CD1c-positive myeloid dendritic cell (primary cell): Measurements from ENCODE around the gene KRT83.
"Not testable (repeated sequence)": the region's sequence is repeated elsewhere in the genome, so short reads cannot be mapped to it uniquely, and the experiment has no call there.

Experiments
- DNase-seq: peaks from one replicate; pipeline ENCODE4 v3.0.0-alpha.2; 2016; ENCODE audit errors: extremely low spot score

Gene KRT83

DNA sequence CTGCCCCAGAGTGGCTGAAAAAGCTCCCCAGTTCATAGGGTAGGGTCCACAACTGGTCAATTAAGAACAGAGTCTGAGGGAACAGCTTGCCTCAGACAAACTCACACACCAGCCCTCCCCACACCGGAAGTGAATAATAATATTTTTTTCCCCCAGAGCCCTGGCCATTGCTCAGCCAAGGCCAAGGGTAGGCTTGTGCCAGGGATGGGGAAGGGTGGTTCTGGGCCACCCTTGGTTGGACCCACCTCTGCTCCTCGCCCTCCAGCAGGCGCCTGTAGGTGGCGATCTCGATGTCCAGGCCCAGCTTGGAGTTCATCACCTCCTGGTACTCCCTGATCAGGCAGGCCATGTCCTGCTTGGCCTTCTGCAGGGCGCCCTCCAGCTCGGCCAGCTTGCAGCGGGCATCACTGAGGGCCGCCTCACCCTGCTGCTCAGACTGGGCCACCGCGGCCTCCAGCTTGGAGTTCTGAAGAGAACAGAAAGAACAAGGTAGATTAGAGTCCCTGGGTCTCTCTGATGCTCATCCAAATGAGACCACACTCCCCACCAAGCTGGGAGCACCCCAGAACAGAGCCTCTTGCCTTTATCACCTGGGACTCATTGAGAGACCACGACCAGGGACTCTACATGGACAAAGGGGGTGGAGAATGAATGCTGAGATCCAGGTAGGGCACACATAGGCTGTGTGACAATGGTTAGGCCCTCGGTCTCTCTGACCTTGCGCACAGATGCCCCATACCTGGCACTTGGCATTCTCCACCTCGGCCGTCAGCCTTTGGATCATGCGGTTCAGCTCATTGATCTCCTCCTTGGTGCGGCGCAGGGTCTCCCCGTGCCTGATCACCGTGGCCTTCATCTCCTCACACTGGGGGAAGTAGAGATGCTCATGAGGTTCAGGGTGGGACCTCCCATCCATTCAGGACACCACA is 34.1 kb downstream of the KRT83 start:
- not testable (repeated sequence) for DNase-seq

- no peak for DNase-seq
Measured at GRCh38 chr12:52285851-52286530, 35.2 kb downstream of the KRT83 start.

DNA sequence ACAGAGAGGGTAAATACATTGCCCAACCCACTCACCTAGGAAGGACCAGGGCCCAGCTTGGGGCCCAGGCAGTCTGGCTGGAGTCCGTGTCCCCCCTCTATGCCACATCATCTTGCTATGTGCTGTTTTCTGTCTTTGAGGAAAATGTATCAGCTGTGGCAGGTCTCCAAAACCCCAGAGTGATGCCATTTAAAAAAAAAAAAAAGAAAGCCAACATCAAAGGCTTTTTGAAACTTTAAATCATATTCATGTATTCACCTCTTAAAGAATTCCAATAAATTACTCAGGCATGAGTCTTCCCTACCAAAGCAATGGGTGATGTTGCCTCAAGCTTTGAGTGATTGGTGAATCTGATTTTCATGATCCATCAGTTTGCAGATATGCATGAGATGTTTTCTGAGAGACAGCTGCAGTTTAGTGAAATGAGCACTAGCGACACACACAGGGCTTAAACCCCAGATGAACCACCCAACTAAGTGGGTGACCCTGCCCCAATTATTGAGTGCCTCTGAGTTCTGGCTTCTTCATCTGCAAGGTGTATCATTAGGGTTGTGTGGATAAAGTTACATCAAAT is 35.9 kb downstream of the KRT83 start:
- no peak for DNase-seq

DNA sequence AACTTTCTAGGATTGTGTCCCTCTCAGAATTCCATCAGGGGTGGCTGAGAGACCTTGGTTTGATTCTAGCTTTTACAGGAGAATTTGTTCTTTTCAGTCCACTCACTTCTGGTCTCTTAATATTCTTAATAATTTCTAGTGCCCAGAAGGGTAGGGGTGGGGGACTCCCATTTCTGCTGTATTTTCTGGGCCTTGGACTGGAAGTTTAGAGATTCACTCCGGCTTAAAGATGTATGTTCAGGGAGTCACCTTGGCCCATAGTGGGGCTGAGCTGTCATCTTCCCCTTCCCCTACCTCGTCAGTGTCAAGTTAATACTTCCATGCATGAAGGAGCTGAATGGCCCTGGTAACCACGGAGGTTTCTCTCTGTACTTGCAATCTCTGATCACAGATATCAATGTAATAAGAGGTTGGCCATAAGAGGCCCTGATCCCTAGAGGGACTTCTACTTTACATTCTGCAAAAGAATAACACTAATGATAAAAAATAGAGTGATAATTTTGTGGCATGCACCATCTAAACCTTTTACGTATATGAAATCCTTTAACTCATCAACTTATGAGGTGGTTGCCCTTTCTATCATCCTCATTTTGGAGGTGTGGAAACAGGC is 36.5 kb downstream of the KRT83 start:
- no peak for DNase-seq

DNA sequence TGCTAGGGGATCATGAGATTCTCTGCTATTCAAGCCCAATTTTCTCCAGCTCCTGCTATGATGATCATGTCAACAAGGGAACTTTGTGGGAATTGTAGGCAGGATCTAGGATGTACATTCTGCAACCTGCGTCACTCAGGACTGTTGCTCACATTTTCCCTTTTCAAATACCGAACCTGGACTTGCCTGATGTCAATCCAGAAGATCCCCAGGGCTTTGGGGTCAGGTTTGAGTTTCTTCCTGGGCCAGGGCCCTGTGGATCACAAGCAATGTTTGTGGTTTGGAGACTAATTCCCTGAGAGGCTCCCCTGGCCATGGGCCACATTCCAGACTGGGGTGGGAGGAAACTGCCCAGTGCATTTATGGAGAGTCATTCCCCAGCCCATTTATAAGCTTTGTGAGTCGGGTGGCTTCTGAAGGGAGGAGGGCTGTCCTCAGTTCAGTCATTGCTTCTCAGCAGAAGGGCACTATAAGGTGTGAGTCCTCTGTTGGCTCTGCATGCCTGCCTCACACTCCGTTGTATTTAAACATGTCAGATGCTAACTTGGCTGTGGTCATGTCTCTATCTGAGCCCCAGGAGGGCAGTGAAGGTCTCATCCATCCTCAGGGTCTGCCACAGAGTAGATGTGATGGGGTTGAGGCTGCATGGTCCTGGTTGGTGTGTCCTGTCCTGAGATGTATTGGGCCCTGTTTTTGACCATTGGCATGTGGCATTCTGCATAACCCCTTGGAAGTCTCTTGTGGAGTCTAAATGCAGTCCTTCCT is 40.2 kb downstream of the KRT83 start:
- no peak for DNase-seq

- peak; percentile 66 for DNase-seq
Measured at GRCh38 chr12:52280319-52280795, 40.8 kb downstream of the KRT83 start.

GRCh38 chr12:52279422-52280318 is 41.5 kb downstream of the KRT83 start:
- no peak for DNase-seq

DNA sequence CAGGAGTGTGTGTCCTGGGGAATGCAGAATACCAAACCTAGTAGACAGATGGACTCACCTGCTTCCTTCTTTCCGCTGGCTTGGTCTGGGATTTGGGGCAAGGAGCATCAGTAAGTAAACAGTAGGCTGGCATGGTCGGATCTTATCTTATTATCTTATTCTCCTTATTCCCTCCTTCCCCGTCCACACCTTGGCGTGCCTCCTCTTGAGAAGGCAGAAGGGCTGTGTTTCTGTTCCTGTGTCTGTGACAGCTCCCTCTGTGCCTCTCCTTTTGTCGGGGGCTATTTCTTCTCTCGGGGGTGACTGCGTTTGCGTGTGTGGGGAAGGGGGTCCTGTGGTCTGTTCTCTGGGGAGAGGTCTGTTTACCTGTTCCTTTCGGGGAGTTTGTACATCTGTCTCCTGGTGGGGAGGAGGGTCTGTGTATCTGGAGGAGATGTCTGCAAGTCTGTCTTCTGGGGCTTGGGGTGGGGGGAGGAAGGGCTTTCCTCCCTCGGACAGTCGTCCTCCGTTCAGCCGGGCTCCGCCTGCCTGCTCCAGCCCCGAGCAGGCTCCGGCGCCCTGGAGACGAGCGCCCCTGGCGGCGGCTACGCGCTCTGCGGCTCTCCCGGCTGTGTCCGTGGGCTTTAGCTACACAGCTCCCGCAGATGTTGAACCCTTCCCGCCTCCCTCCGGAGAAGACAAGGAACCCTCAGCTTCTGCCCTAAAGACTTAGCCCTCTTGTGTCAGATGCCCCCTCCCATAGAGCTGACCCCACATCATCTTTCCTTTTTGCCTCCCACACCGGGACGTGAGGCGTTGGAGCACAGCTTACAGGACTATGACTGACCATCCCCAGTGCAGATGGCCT is 42.4 kb downstream of the KRT83 start:
- peak; percentile 81 for DNase-seq

DNA sequence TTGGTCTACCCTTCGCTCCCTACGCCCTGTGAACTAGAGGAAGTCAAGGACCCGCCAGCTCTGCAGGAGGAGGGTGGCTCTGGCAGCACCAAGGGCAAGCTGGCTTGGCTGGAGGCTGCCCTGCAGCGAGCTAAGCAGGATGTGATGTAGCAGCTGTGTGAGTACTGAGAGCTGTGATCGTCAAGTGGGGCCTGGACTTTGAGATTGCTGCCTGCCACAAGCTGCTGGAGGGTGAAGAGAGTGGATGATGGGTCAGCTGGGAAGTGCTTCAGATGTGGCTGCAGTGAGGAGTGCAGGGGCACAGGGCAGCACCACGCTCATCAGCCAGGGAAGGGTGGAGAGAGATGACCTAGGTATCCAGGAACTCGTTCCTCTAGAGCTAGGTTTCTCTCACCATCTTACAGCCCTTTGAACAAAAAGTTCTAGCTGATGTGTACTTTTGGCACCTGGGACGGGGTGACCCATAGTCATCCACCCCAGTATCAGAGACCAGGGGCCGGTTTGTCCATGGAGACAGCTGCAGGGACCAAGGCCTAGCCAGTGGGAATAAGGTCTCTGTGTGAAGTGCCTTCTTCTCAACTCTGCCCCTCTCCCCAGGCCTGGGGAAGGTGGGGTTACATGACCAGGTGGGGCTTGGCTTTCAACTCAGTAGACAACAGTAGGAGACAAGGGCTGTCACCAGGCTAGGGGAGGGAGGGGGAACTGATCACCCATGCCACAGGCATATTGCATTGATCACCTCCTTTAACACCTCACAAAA is 43.5 kb downstream of the KRT83 start:
- no peak for DNase-seq

DNA sequence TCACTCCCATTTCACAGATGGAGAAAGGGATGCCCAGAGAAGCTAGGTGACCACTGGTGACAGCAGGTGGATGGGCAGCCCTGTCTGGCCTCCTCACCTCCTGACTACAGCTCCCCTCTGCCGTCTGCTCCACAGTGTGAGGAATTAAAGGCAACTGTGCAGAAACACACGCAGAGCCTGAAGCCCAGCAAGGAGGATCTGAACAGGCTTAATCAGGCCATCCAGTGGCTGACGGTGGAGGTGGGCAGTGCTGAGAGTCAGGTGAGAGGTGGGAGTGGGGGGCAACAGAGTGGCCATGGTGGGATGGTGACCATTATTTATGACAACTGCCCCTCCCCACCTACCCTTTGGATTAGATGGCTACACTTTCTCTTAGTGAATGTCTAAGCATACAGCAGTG is 45.5 kb downstream of the KRT83 start:
- DNase-seq = no peak

- DNase-seq = no peak
Measured at GRCh38 chr12:52274521-52275120, 46.6 kb downstream of the KRT83 start, which contains the start of gene KRT86. KRT86 (plus strand) TSS chr12:52274645; CDS start chr12:52301917, 27,272 bp downstream.

DNA sequence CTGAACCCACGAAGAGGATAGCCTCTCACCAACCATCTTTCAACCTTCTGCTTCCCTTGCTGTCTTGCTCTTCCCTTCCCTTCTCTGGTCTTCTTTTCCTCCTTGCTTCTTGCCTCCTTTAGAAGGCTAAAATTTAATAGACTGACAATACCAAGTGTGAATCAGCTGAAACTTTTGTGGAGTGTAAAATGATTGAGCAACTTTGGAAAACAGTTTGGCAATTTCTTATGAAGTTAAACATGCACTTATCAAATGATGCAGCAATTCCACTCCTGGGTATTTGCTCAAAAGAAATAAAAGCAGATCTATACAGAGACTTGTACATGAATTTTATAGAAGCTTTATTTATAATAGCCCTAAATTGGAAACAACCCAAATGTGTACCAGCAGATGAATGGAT is 50.0 kb downstream of the KRT83 start:
- DNase-seq = no peak

DNA sequence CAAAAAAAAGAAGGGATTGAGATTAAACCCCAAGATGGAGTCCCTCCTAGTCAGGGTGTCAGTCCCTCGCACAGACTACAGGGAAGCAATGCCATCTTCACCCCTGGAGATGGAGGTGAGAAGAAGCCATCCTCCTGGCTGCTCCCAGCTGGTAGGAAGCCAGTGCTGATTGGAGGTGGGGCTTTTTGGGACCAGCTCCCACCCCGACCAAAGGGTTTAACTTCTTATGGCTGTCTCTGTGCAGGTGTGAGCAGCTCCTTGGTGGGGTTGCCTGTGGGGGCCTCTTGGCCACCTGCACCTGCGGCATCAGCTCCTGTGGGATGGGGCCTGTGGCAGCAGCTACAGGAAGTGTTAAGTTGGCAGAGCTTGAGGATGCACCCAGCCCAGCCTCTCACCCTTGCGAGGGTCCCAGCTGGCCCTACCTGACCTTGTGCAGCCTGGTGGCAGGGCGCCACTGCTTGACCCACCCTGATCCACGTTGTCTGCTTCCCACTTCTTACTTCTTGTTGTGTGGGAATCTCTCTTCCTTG is 50.6 kb downstream of the KRT83 start:
- DNase-seq = no peak

- no peak for DNase-seq
Measured at GRCh38 chr12:52268212-52268611, 53.0 kb downstream of the KRT83 start.

GRCh38 chr12:52267699-52268098 is 53.5 kb downstream of the KRT83 start:
- DNase-seq = no peak

DNA sequence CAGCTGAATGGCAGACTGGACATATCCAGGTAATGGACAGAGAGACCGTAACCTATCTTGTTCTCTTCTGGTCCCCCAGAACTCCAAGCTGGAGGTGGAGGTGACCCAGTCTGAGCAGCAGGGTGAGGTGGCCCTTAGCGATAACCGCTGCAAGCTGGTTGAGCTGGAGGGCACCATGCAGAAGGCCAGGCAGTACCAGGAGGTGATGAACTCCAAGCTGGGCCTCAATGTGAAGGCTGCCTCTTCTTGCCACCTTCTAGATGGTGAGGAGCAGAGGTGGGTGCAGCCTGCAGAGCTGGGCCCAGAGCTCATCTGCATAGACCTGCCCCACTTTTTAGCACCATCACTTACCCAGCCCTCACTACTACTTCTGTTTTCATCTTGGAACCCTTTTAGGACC is 53.9 kb downstream of the KRT83 start:
- no peak for DNase-seq

DNA sequence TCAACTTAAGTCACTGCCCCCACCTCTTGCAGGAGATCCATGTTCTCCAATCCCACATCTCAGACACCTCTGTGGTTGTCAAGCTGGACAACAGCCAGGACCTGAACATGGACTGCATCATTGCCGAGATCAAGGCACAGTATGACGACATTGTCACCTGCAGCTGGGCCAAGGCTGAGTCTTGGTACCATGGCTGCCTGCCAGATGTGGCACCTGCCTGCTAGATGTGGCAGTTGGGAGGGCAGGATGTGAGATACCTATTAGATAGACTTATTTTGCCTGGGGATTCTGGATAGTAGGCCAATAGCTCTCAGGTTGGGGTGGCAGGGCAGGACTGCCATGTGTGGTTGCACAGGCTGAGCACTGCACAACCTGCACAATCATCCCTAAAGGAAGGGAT is 54.7 kb downstream of the KRT83 start:
- DNase-seq = no peak

- no peak for DNase-seq
Measured at GRCh38 chr12:52264435-52264825, 56.8 kb downstream of the KRT83 start.
